ENCODE measurements around the gene GLI3. TPM values are rescaled to one million over a fixed set of nuclear protein-coding genes. Genes with fewer than 3 reads are reported as not detected.

Gene GLI3
- polyA plus RNA-seq, 1 donor: 5.4 TPM

- no CpG with 5 or more reads among the region's 6 CpGs for WGBS (ENCODE audit: insufficient coverage, low lambda C conversion rate)
- no peak for DNase-seq
- Histone ChIP-seq H3K27ac (ENCODE audit: low read length) (no peak overlapping the region), H3K36me3 (ENCODE audit: control insufficient read depth, insufficient read depth, low read length) (no peaks in the 10 kb centered on the region), H3K27me3 (ENCODE audit: control insufficient read depth, insufficient read depth, low read length) (no peaks in the 10 kb centered on the region), H3K4me1 (ENCODE audit: control insufficient read depth, insufficient read depth, low read length) (peaks cover 10% of the 10 kb centered on the region), H3K9me3 (ENCODE audit: control insufficient read depth, low read depth, low read length) (no peaks in the 10 kb centered on the region), H3K4me3 (ENCODE audit: low read length) (no peak overlapping the region)
These were observed 53.5 kb downstream of the GLI3 start for GRCh38 chr7:42183547-42183946.

- no peak overlapping the region for H3K4me3 ChIP-seq (ENCODE audit: low read length)
- 100% methylated on average over 2 of the region's 4 CpGs for WGBS (ENCODE audit: insufficient coverage, low lambda C conversion rate)
- H3K4me1 ChIP-seq (ENCODE audit: control insufficient read depth, insufficient read depth, low read length): peaks cover 14% of the 10 kb centered on the region
- no peak for DNase-seq
- H3K27ac ChIP-seq (ENCODE audit: low read length): no peak overlapping the region
- no peaks in the 10 kb centered on the region for H3K27me3 ChIP-seq (ENCODE audit: control insufficient read depth, insufficient read depth, low read length)
- H3K36me3 ChIP-seq (ENCODE audit: control insufficient read depth, insufficient read depth, low read length): no peaks in the 10 kb centered on the region
- H3K9me3 ChIP-seq (ENCODE audit: control insufficient read depth, low read depth, low read length): no peaks in the 10 kb centered on the region
These were observed 55.4 kb downstream of the GLI3 start for GRCh38 chr7:42181566-42181965.

GRCh38 chr7:42180806-42181205, 56.2 kb downstream of the GLI3 start:
- H3K27me3 ChIP-seq (ENCODE audit: control insufficient read depth, insufficient read depth, low read length): no peaks in the 10 kb centered on the region
- no peaks in the 10 kb centered on the region for H3K9me3 ChIP-seq (ENCODE audit: control insufficient read depth, low read depth, low read length)
- no peak overlapping the region for H3K4me3 ChIP-seq (ENCODE audit: low read length)
- no peaks in the 10 kb centered on the region for H3K36me3 ChIP-seq (ENCODE audit: control insufficient read depth, insufficient read depth, low read length)
- peaks cover 19% of the 10 kb centered on the region for H3K4me1 ChIP-seq (ENCODE audit: control insufficient read depth, insufficient read depth, low read length)
- H3K27ac ChIP-seq (ENCODE audit: low read length): no peak overlapping the region
- WGBS (ENCODE audit: insufficient coverage, low lambda C conversion rate): no CpG with 5 or more reads among the region's 2 CpGs
- no peak for DNase-seq

GRCh38 chr7:42176724-42177101, 60.3 kb downstream of the GLI3 start:
- Histone ChIP-seq H3K4me3 (ENCODE audit: low read length) (no peak overlapping the region), H3K36me3 (ENCODE audit: control insufficient read depth, insufficient read depth, low read length) (no peaks in the 10 kb centered on the region), H3K4me1 (ENCODE audit: control insufficient read depth, insufficient read depth, low read length) (peaks cover 32% of the 10 kb centered on the region), H3K27ac (ENCODE audit: low read length) (no peak overlapping the region), H3K9me3 (ENCODE audit: control insufficient read depth, low read depth, low read length) (no peaks in the 10 kb centered on the region), H3K27me3 (ENCODE audit: control insufficient read depth, insufficient read depth, low read length) (no peaks in the 10 kb centered on the region)
- WGBS (ENCODE audit: insufficient coverage, low lambda C conversion rate): no CpG with 5 or more reads among the region's 3 CpGs
- DNase-seq: no peak

- no peak overlapping the region for H3K27ac ChIP-seq (ENCODE audit: low read length)
- no peaks in the 10 kb centered on the region for H3K27me3 ChIP-seq (ENCODE audit: control insufficient read depth, insufficient read depth, low read length)
- H3K4me3 ChIP-seq (ENCODE audit: low read length): no peak overlapping the region
- WGBS (ENCODE audit: insufficient coverage, low lambda C conversion rate): no CpG with 5 or more reads among the region's 4 CpGs
- H3K4me1 ChIP-seq (ENCODE audit: control insufficient read depth, insufficient read depth, low read length): peaks cover 32% of the 10 kb centered on the region
- no peaks in the 10 kb centered on the region for H3K9me3 ChIP-seq (ENCODE audit: control insufficient read depth, low read depth, low read length)
- H3K36me3 ChIP-seq (ENCODE audit: control insufficient read depth, insufficient read depth, low read length): no peaks in the 10 kb centered on the region
- DNase-seq: peak; percentile 35 to 48
These were observed 60.9 kb downstream of the GLI3 start for GRCh38 chr7:42175834-42176723.

GRCh38 chr7:42174391-42174912, 62.6 kb downstream of the GLI3 start:
- H3K4me1 ChIP-seq (ENCODE audit: control insufficient read depth, insufficient read depth, low read length): peaks cover 25% of the 10 kb centered on the region

GRCh38 chr7:42170724-42171123, 66.3 kb downstream of the GLI3 start:
- H3K36me3 ChIP-seq (ENCODE audit: control insufficient read depth, insufficient read depth, low read length): no peaks in the 10 kb centered on the region
- H3K27ac ChIP-seq (ENCODE audit: low read length): no peak overlapping the region
- peaks cover 13% of the 10 kb centered on the region for H3K4me1 ChIP-seq (ENCODE audit: control insufficient read depth, insufficient read depth, low read length)
- no peaks in the 10 kb centered on the region for H3K9me3 ChIP-seq (ENCODE audit: control insufficient read depth, low read depth, low read length)
- no peak overlapping the region for H3K4me3 ChIP-seq (ENCODE audit: low read length)
- DNase-seq: no peak
- H3K27me3 ChIP-seq (ENCODE audit: control insufficient read depth, insufficient read depth, low read length): no peaks in the 10 kb centered on the region

More at GRCh38 chr7:42174391-42174912, 62.6 kb downstream of the GLI3 start:
- Histone ChIP-seq H3K36me3 (ENCODE audit: control insufficient read depth, insufficient read depth, low read length) (no peaks in the 10 kb centered on the region), H3K9me3 (ENCODE audit: control insufficient read depth, low read depth, low read length) (no peaks in the 10 kb centered on the region), H3K27ac (ENCODE audit: low read length) (peak overlapping the region; percentile 73), H3K4me3 (ENCODE audit: low read length) (no peak overlapping the region), H3K27me3 (ENCODE audit: control insufficient read depth, insufficient read depth, low read length) (no peaks in the 10 kb centered on the region)
- peak; percentile 76 to 91 for DNase-seq
- no CpG with 5 or more reads among the region's 20 CpGs for WGBS (ENCODE audit: insufficient coverage, low lambda C conversion rate)

GRCh38 chr7:42168512-42168911, 68.5 kb downstream of the GLI3 start:
- DNase-seq: no peak
- no peak overlapping the region for H3K4me3 ChIP-seq (ENCODE audit: low read length)
- 100% methylated on average over 4 of the region's 8 CpGs for WGBS (ENCODE audit: insufficient coverage, low lambda C conversion rate)
- no peaks in the 10 kb centered on the region for H3K36me3 ChIP-seq (ENCODE audit: control insufficient read depth, insufficient read depth, low read length)
- no peaks in the 10 kb centered on the region for H3K27me3 ChIP-seq (ENCODE audit: control insufficient read depth, insufficient read depth, low read length)
- peaks cover 1% of the 10 kb centered on the region for H3K4me1 ChIP-seq (ENCODE audit: control insufficient read depth, insufficient read depth, low read length)
- no peak overlapping the region for H3K27ac ChIP-seq (ENCODE audit: low read length)
- no peaks in the 10 kb centered on the region for H3K9me3 ChIP-seq (ENCODE audit: control insufficient read depth, low read depth, low read length)

- H3K36me3 ChIP-seq (ENCODE audit: control insufficient read depth, insufficient read depth, low read length): no peaks in the 10 kb centered on the region
- peak overlapping the region; percentile 2 for H3K27ac ChIP-seq (ENCODE audit: low read length)
- no peak for DNase-seq
- H3K27me3 ChIP-seq (ENCODE audit: control insufficient read depth, insufficient read depth, low read length): no peaks in the 10 kb centered on the region
- H3K4me3 ChIP-seq (ENCODE audit: low read length): no peak overlapping the region
- no peaks in the 10 kb centered on the region for H3K4me1 ChIP-seq (ENCODE audit: control insufficient read depth, insufficient read depth, low read length)
- no peaks in the 10 kb centered on the region for H3K9me3 ChIP-seq (ENCODE audit: control insufficient read depth, low read depth, low read length)
These were observed 69.3 kb downstream of the GLI3 start for GRCh38 chr7:42167631-42168236.

GRCh38 chr7:42167206-42167605, 69.8 kb downstream of the GLI3 start:
- peak in 1 of 2 donors; percentile 41 for DNase-seq
- Histone ChIP-seq H3K4me1 (ENCODE audit: control insufficient read depth, insufficient read depth, low read length) (no peaks in the 10 kb centered on the region), H3K4me3 (ENCODE audit: low read length) (no peak overlapping the region), H3K27ac (ENCODE audit: low read length) (peak overlapping the region; percentile 2), H3K27me3 (ENCODE audit: control insufficient read depth, insufficient read depth, low read length) (no peaks in the 10 kb centered on the region), H3K36me3 (ENCODE audit: control insufficient read depth, insufficient read depth, low read length) (no peaks in the 10 kb centered on the region), H3K9me3 (ENCODE audit: control insufficient read depth, low read depth, low read length) (no peaks in the 10 kb centered on the region)
- 56% methylated on average over 2 of the region's 2 CpGs for WGBS (ENCODE audit: insufficient coverage, low lambda C conversion rate)
